H9 (cell line): ENCODE data around the gene PDCD4. TPM values are rescaled to one million over a fixed set of nuclear protein-coding genes. Genes with fewer than 3 reads are reported as not detected.
A peak's percentile ranks its signal among the peaks of the same experiment; 100 is the strongest.

ENCODE experiments used
- DNase-seq: peaks from one replicate; pipeline ENCODE4 v3.0.0-alpha.2; 2017
- H2AFZ ChIP-seq: one replicate; pipeline ENCODE4 v1.6.1; 2013; ENCODE audit warnings: mild to moderate bottlenecking, low read length, control low read depth, moderate library complexity
- H2AK5ac ChIP-seq: 2 replicates; pipeline ENCODE4 v1.6.1; 2013; ENCODE audit warnings: low read length, control low read depth, mixed read lengths; ENCODE audit not compliant: insufficient read length
- H2BK120ac ChIP-seq: one replicate; pipeline ENCODE4 v1.6.1; 2013; ENCODE audit warnings: low read depth, mild to moderate bottlenecking, low read length, control low read depth, inconsistent platforms; ENCODE audit not compliant: poor library complexity, severe bottlenecking
- H2BK12ac ChIP-seq: 2 replicates; pipeline ENCODE4 v1.6.1; 2013; ENCODE audit warnings: low read length, control low read depth, mixed read lengths, low read depth; ENCODE audit not compliant: insufficient read length
- H2BK15ac ChIP-seq: 2 replicates; pipeline ENCODE4 v1.6.1; 2013; ENCODE audit warnings: low read depth, low read length, control low read depth
- H2BK20ac ChIP-seq: one replicate; pipeline ENCODE4 v1.6.1; 2013; ENCODE audit warnings: low read depth, mild to moderate bottlenecking, low read length, control low read depth, inconsistent platforms; ENCODE audit not compliant: poor library complexity, severe bottlenecking
- H2BK5ac ChIP-seq: 2 replicates; pipeline ENCODE4 v1.6.1; 2013; ENCODE audit warnings: low read length, control low read depth, mixed read lengths; ENCODE audit not compliant: insufficient read length
- H3K14ac ChIP-seq: 2 replicates; pipeline ENCODE4 v1.6.1; 2013; ENCODE audit warnings: low read length, control low read depth; ENCODE audit not compliant: insufficient read depth
- H3K18ac ChIP-seq: 2 replicates; pipeline ENCODE4 v1.6.1; 2013; ENCODE audit warnings: low read depth, mild to moderate bottlenecking, mixed read lengths, low read length, control low read depth; ENCODE audit not compliant: insufficient read length
- H3K23ac ChIP-seq: 2 replicates; pipeline ENCODE4 v1.6.1; 2013; ENCODE audit warnings: low read length, control low read depth, mixed read lengths, low read depth; ENCODE audit not compliant: insufficient read length
- H3K23me2 ChIP-seq: 2 replicates; pipeline ENCODE4 v1.6.1; 2013; ENCODE audit warnings: low read depth, mild to moderate bottlenecking, mixed read lengths, low read length, control low read depth; ENCODE audit not compliant: insufficient read length, poor library complexity, severe bottlenecking
- H3K27ac ChIP-seq: 2 replicates; pipeline ENCODE4 v1.5.1; 2013; ENCODE audit warnings: low read length, control low read depth, mixed read lengths, low read depth; ENCODE audit not compliant: insufficient read length
- H3K27me3 ChIP-seq: 2 replicates; pipeline ENCODE4 v1.6.1; 2013; ENCODE audit warnings: low read length, control low read depth, inconsistent platforms; ENCODE audit not compliant: insufficient read depth
- H3K4ac ChIP-seq: 2 replicates; pipeline ENCODE4 v1.6.1; 2013; ENCODE audit warnings: low read depth, mild to moderate bottlenecking, control low read depth, inconsistent platforms, low read length, moderate library complexity
- H3K4me1 ChIP-seq: 2 replicates; pipeline ENCODE4 v1.6.1; 2013; ENCODE audit warnings: low read length, control low read depth, inconsistent platforms; ENCODE audit not compliant: insufficient read depth
- H3K4me2 ChIP-seq: 2 replicates; pipeline ENCODE4 v1.6.1; 2013; ENCODE audit warnings: low read length, control low read depth, mixed read lengths; ENCODE audit not compliant: insufficient read length, insufficient read depth
- H3K56ac ChIP-seq: 2 replicates; pipeline ENCODE4 v1.6.1; 2013; ENCODE audit warnings: low read depth, mild to moderate bottlenecking, mixed read lengths, low read length, control low read depth; ENCODE audit not compliant: insufficient read length
- H3K79me1 ChIP-seq: 2 replicates; pipeline ENCODE4 v1.6.1; 2013; ENCODE audit warnings: low read depth, mild to moderate bottlenecking, moderate library complexity, low read length, control low read depth, inconsistent platforms; ENCODE audit not compliant: insufficient read depth, poor library complexity, severe bottlenecking
- H3K79me2 ChIP-seq: 2 replicates; pipeline ENCODE4 v1.6.1; 2013; ENCODE audit warnings: low read length, control low read depth, inconsistent platforms; ENCODE audit not compliant: insufficient read depth
- H3K9ac ChIP-seq: 2 replicates; pipeline ENCODE4 v1.6.1; 2013; ENCODE audit warnings: low read length, control low read depth, mixed read lengths; ENCODE audit not compliant: insufficient read length; ENCODE audit errors: extremely low read depth
- H3K9me3 ChIP-seq: one replicate; pipeline ENCODE4 v1.6.1; 2013; ENCODE audit warnings: low read depth, low read length, inconsistent platforms; ENCODE audit not compliant: control insufficient read depth
- H3T11ph ChIP-seq: one replicate; pipeline ENCODE4 v1.6.1; 2013; ENCODE audit warnings: mild to moderate bottlenecking, low read length, control low read depth, inconsistent platforms
- H4K20me1 ChIP-seq: one replicate; pipeline ENCODE4 v1.6.1; 2013; ENCODE audit not compliant: control insufficient read depth, insufficient read length, insufficient read depth
- H4K5ac ChIP-seq: 2 replicates; pipeline ENCODE4 v1.6.1; 2013; ENCODE audit warnings: low read depth, mild to moderate bottlenecking, mixed read lengths, low read length, control low read depth; ENCODE audit not compliant: insufficient read length
- H4K8ac ChIP-seq: replicated peaks from 2 replicates; pipeline ENCODE4 v1.6.1; 2013; ENCODE audit warnings: low read length, control low read depth, mixed read lengths, low read depth; ENCODE audit not compliant: insufficient read length
- H4K91ac ChIP-seq: 2 replicates; pipeline ENCODE4 v1.6.1; 2013; ENCODE audit warnings: low read depth, mild to moderate bottlenecking, moderate library complexity, mixed read lengths, low read length, control low read depth; ENCODE audit not compliant: insufficient read length
- H3K27ac Mint-ChIP-seq, 3 experiments: 2 replicates in 2 of 3; 3 replicates in 1 of 3; pipeline ENCODE4 v1.8.0; 2020 to 2021; ENCODE audit warnings: mixed read lengths in 3 of 3, mild to moderate bottlenecking in 1 of 3, moderate library complexity in 1 of 3
- H3K27me3 Mint-ChIP-seq: 2 replicates; pipeline ENCODE4 v1.8.0; 2021; ENCODE audit warnings: low read depth, mild to moderate bottlenecking, moderate library complexity, mixed read lengths
- H3K36me3 Mint-ChIP-seq, 3 experiments: 2 replicates in 2 of 3; 3 replicates in 1 of 3; pipeline ENCODE4 v1.8.0; 2020 to 2021; ENCODE audit warnings: low read depth in 3 of 3, mixed read lengths in 3 of 3; ENCODE audit not compliant: insufficient read depth in 1 of 3
- H3K4me1 Mint-ChIP-seq, 2 experiments: 2 replicates each; pipeline ENCODE4 v1.8.0; 2020; ENCODE audit warnings: mixed read lengths in 2 of 2
- H3K4me3 Mint-ChIP-seq, 2 experiments: 2 replicates in 1 of 2; 3 replicates in 1 of 2; pipeline ENCODE4 v1.8.0; 2020 to 2021; ENCODE audit warnings: mild to moderate bottlenecking in 2 of 2, mixed read lengths in 2 of 2, moderate library complexity in 1 of 2
- H3K9me3 Mint-ChIP-seq, 2 experiments: 2 replicates in 1 of 2; 3 replicates in 1 of 2; pipeline ENCODE4 v1.8.0; 2020; ENCODE audit warnings: mild to moderate bottlenecking in 2 of 2, mixed read lengths in 2 of 2, moderate library complexity in 1 of 2
- CTCF ChIP-seq: fragments of 200-600 bp; sonication (generic); conservative IDR thresholded peaks from 3 replicates; pipeline ENCODE4 v1.8.0; 2021; ENCODE audit warnings: antibody characterized with exemption, mild to moderate bottlenecking
- WGBS: extraction: QIAGEN DNeasy Blood & Tissue Kit; methylation state at CpG from one replicate; pipeline ENCODE4 v1.1.7; 2013; ENCODE audit warnings: missing lambda C conversion rate, low lambda C conversion rate, mixed read lengths; ENCODE audit not compliant: insufficient read length; ENCODE audit errors: extremely low coverage; 5-methylcytosine and 5-hydroxymethylcytosine counted together
- total RNA-seq: library from RNA; stranded (reverse); gene quantifications from 2 replicates; pipeline ENCODE4 v1.2.1, GENCODE V29; 2021

The PDCD4 gene
- total RNA-seq, 1 experiment from 2014 or later: 29.3 TPM

GRCh38 chr10:110936757-110937156 is 65.0 kb downstream of the PDCD4 start:
- Histone ChIP-seq H2BK15ac (no peak overlapping the region), H3K27ac (no peak overlapping the region), H3K18ac (no peak overlapping the region), H3K27me3 (no peaks in the 10 kb centered on the region), H2AK5ac (no peak overlapping the region), H3K9ac (no peak overlapping the region), H3K79me2 (peaks cover 9% of the 10 kb centered on the region; the same call in 1 of the 2 replicates), H3K4ac (no peak overlapping the region), H3K23ac (no peak overlapping the region), H3K56ac (no peak overlapping the region), H3K23me2 (no peaks in the 10 kb centered on the region), H2BK12ac (no peak overlapping the region), H4K20me1 (no peaks in the 10 kb centered on the region), H4K5ac (no peak overlapping the region), H4K91ac (no peak overlapping the region), H3K79me1 (no peaks in the 10 kb centered on the region), H3K4me1 (peaks cover 2% of the 10 kb centered on the region; the same call in 1 of the 2 replicates), H2AFZ (no peak overlapping the region), H3K14ac (no peak overlapping the region), H2BK20ac (no peak overlapping the region), H4K8ac (no peak overlapping the region), H3K9me3 (no peaks in the 10 kb centered on the region), H3K4me2 (no peak overlapping the region), H2BK120ac (no peak overlapping the region), H2BK5ac (no peak overlapping the region), H3T11ph (no peak overlapping the region)
- H3K9me3 Mint-ChIP-seq: no peaks in the 10 kb centered on the region
- no CpG with 5 or more reads among the region's 18 CpGs for WGBS
- no peaks in the 10 kb centered on the region; a peak in 1 of 4 replicates for H3K4me1 Mint-ChIP-seq
- H3K36me3 Mint-ChIP-seq: peaks cover 0 to 10% (median 4%) of the 10 kb centered on the region in 3 experiments; a peak in 4 of 7 replicates
- no peaks in the 10 kb centered on the region; the same call in 1 of the 2 replicates for H3K27me3 Mint-ChIP-seq
- DNase-seq: no peak
- no peak for TF ChIP-seq CTCF
- H3K27ac Mint-ChIP-seq: peak overlapping the region in 2 of 3 experiments; percentile 46 to 59; a peak in 2 of 7 replicates
- no peak overlapping the region for H3K4me3 Mint-ChIP-seq
